ENCODE data around the gene TIMP2. TPM values are rescaled to one million over a fixed set of nuclear protein-coding genes. Genes with fewer than 3 reads are reported as not detected.
A peak's percentile ranks its signal among the peaks of the same experiment; 100 is the strongest.

The TIMP2 gene
- total and polyA plus RNA-seq, 2 of the 13 experiments (the other 11 are each of a cell fraction or from before 2014, with no cell fraction given), result 3.8 to 8.5 TPM

DNA sequence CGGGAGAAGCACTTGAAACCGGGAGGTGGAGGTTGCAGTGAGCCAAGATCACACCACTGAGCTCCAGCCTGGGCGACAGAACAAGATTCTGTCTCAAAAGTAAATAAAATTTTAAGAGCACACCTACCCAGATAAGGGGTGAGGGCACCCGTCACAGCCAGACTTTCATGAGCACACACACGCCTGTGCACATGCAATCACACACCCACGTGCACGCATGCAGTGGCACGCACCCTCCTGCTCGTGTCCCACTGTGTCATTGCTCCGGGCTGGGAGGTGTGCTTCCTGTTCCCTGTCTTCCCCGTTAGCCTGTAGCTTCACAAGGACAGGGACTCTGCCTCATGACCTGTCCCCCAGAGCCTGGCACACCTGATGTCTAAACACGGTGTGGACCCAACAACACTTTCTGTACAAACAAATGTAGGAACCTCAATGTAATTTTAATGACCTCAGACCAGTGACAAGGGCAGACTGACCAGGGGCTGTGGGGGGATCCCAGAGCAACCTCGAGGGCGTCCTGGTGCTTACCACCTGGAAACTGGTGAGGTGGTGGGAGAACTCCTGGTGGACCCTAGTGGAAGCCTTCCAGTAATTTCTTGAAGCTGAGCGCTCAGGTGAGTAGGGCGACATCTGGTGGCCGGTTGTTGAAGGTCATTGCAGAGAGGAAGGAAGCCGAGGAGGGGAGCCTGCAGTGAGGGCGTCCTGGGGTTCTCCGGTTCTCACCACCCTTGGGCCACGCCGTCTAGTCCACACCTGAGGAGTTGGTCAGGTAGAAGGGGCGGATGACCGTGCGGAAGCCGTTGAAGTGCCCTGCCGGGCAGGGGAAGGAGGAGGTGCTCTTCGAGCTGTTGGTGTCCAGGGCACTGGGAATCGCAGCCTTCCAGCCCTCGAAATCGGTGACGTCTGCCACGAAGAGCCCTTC, 45.9 kb upstream of the TIMP2 start (continued):
- TF ChIP-seq, protein P1, sequence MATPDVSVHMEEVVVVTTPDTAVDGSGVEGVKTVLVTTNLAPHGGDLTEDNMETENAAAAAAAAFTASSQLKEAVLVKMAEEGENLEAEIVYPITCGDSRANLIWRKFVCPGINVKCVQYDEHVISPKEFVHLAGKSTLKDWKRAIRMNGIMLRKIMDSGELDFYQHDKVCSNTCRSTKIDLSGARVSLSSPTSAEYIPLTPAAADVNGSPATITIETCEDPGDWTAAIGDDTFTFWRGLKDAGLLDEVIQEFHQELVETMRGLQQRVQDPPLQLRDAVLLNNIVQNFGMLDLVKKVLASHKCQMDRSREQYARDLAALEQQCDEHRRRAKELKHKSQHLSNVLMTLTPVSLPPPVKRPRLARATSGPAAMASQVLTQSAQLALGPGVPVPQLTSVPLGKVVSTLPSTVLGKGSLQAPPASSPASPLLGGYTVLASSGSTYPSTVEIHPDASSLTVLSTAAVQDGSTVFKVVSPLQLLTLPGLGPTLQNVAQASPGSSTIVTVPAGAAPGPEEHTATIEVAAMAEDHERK (CRISPR knock-in tag; IDR thresholded peaks at IDR 0.05; ENCODE audit: low read depth), result no peak
- TF ChIP-seq HIVEP1 (CRISPR knock-in tag; IDR thresholded peaks at IDR 0.05) (peak; percentile 56; the same call in 1 of the 2 replicates), EED (CRISPR knock-in tag; IDR thresholded peaks at IDR 0.05) (0 out of 2 replicates have a peak, but pooled peaks have one; percentile 65), KAT7 (CRISPR knock-in tag; IDR thresholded peaks at IDR 0.05; ENCODE audit: borderline replicate concordance) (no peak), ZNF296 (CRISPR knock-in tag; conservative IDR thresholded peaks at IDR 0.05) (no peak), ZFP36L1 (CRISPR knock-in tag; IDR thresholded peaks at IDR 0.05) (no peak), FOXA1 (IDR thresholded peaks at IDR 0.05) (no peak), FOXA1 (CRISPR knock-in tag; IDR thresholded peaks at IDR 0.05) (no peak), SRY (CRISPR knock-in tag; IDR thresholded peaks at IDR 0.05) (0 out of 2 replicates have a peak, but pooled peaks have one; percentile 19), ZNF205 (CRISPR knock-in tag; IDR thresholded peaks at IDR 0.05) (0 out of 2 replicates have a peak, but pooled peaks have one; percentile 57), JUNB (CRISPR knock-in tag; IDR thresholded peaks at IDR 0.05; ENCODE audit: borderline replicate concordance) (no peak)
- TF ChIP-seq, protein P2, sequence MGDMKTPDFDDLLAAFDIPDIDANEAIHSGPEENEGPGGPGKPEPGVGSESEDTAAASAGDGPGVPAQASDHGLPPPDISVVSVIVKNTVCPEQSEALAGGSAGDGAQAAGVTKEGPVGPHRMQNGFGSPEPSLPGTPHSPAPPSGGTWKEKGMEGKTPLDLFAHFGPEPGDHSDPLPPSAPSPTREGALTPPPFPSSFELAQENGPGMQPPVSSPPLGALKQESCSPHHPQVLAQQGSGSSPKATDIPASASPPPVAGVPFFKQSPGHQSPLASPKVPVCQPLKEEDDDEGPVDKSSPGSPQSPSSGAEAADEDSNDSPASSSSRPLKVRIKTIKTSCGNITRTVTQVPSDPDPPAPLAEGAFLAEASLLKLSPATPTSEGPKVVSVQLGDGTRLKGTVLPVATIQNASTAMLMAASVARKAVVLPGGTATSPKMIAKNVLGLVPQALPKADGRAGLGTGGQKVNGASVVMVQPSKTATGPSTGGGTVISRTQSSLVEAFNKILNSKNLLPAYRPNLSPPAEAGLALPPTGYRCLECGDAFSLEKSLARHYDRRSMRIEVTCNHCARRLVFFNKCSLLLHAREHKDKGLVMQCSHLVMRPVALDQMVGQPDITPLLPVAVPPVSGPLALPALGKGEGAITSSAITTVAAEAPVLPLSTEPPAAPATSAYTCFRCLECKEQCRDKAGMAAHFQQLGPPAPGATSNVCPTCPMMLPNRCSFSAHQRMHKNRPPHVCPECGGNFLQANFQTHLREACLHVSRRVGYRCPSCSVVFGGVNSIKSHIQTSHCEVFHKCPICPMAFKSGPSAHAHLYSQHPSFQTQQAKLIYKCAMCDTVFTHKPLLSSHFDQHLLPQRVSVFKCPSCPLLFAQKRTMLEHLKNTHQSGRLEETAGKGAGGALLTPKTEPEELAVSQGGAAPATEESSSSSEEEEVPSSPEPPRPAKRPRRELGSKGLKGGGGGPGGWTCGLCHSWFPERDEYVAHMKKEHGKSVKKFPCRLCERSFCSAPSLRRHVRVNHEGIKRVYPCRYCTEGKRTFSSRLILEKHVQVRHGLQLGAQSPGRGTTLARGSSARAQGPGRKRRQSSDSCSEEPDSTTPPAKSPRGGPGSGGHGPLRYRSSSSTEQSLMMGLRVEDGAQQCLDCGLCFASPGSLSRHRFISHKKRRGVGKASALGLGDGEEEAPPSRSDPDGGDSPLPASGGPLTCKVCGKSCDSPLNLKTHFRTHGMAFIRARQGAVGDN (CRISPR knock-in tag; IDR thresholded peaks at IDR 0.05), result peak; percentile 75
- TF ChIP-seq, protein P3, sequence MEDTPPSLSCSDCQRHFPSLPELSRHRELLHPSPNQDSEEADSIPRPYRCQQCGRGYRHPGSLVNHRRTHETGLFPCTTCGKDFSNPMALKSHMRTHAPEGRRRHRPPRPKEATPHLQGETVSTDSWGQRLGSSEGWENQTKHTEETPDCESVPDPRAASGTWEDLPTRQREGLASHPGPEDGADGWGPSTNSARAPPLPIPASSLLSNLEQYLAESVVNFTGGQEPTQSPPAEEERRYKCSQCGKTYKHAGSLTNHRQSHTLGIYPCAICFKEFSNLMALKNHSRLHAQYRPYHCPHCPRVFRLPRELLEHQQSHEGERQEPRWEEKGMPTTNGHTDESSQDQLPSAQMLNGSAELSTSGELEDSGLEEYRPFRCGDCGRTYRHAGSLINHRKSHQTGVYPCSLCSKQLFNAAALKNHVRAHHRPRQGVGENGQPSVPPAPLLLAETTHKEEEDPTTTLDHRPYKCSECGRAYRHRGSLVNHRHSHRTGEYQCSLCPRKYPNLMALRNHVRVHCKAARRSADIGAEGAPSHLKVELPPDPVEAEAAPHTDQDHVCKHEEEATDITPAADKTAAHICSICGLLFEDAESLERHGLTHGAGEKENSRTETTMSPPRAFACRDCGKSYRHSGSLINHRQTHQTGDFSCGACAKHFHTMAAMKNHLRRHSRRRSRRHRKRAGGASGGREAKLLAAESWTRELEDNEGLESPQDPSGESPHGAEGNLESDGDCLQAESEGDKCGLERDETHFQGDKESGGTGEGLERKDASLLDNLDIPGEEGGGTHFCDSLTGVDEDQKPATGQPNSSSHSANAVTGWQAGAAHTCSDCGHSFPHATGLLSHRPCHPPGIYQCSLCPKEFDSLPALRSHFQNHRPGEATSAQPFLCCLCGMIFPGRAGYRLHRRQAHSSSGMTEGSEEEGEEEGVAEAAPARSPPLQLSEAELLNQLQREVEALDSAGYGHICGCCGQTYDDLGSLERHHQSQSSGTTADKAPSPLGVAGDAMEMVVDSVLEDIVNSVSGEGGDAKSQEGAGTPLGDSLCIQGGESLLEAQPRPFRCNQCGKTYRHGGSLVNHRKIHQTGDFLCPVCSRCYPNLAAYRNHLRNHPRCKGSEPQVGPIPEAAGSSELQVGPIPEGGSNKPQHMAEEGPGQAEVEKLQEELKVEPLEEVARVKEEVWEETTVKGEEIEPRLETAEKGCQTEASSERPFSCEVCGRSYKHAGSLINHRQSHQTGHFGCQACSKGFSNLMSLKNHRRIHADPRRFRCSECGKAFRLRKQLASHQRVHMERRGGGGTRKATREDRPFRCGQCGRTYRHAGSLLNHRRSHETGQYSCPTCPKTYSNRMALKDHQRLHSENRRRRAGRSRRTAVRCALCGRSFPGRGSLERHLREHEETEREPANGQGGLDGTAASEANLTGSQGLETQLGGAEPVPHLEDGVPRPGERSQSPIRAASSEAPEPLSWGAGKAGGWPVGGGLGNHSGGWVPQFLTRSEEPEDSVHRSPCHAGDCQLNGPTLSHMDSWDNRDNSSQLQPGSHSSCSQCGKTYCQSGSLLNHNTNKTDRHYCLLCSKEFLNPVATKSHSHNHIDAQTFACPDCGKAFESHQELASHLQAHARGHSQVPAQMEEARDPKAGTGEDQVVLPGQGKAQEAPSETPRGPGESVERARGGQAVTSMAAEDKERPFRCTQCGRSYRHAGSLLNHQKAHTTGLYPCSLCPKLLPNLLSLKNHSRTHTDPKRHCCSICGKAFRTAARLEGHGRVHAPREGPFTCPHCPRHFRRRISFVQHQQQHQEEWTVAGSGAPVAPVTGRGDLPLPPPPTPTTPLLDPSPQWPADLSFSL (CRISPR knock-in tag; IDR thresholded peaks at IDR 0.05), result no peak
- TF ChIP-seq, protein P4, sequence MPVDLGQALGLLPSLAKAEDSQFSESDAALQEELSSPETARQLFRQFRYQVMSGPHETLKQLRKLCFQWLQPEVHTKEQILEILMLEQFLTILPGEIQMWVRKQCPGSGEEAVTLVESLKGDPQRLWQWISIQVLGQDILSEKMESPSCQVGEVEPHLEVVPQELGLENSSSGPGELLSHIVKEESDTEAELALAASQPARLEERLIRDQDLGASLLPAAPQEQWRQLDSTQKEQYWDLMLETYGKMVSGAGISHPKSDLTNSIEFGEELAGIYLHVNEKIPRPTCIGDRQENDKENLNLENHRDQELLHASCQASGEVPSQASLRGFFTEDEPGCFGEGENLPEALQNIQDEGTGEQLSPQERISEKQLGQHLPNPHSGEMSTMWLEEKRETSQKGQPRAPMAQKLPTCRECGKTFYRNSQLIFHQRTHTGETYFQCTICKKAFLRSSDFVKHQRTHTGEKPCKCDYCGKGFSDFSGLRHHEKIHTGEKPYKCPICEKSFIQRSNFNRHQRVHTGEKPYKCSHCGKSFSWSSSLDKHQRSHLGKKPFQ (CRISPR knock-in tag; IDR thresholded peaks at IDR 0.05; ENCODE audit: insufficient replicate concordance), result no peak
